ENCODE results near the gene CPT1B. TPM values are rescaled to one million over a fixed set of nuclear protein-coding genes. Genes with fewer than 3 reads are reported as not detected.
"Not testable (repeated sequence)": the region's sequence is repeated elsewhere in the genome, so short reads cannot be mapped to it uniquely, and the experiment has no call there.

Gene CPT1B
- total RNA-seq, 2 experiments from 2014 or later: 59.1 to 68.3 TPM

GRCh38 chr22:50535113-50535512 lies 43.1 kb downstream of the CPT1B start:
- H3K9me3 Mint-ChIP-seq: no peaks in the 10 kb centered on the region
- Histone ChIP-seq H3K4me1 (ENCODE audit: insufficient read depth, low read length) (peaks cover 64% of the 10 kb centered on the region), H3K27ac (ENCODE audit: low read depth in 1 of 2, low read length in 2 of 2) (no peak overlapping the region), H3K4me3 (ENCODE audit: low read length) (no peak overlapping the region), H3K36me3 (ENCODE audit: insufficient read depth, low read length) (no peaks in the 10 kb centered on the region), H3K27me3 (ENCODE audit: control insufficient read depth in 1 of 2, insufficient read depth in 2 of 2, low read length in 2 of 2) (no peaks in the 10 kb centered on the region), H3K9me3 (ENCODE audit: control insufficient read depth in 1 of 2, insufficient read depth in 1 of 2, low read length in 2 of 2) (no peaks in the 10 kb centered on the region)
- ChIA-PET POLR2A (interaction anchor here (0.7 to 10.0 kb wide), 3 partner anchors 8 to 13 kb away, joined by 4 to 258 read pairs (median 5); partner anchors contain the start of genes KLHDC7B, SCO2 and TYMP), CTCF (interaction anchor here (1.2 kb wide), 2 partner anchors 9 to 13 kb away, joined by 3 to 5 read pairs; partner anchors contain the start of gene SCO2)
- peaks cover 13% of the 10 kb centered on the region for H3K27me3 Mint-ChIP-seq
- no peak overlapping the region for H3K27ac Mint-ChIP-seq
- peaks cover 36% of the 10 kb centered on the region for H3K4me1 Mint-ChIP-seq (ENCODE audit: low read depth)
- no peak for TF ChIP-seq CTCF (IDR thresholded peaks at IDR 0.05)
- H3K36me3 Mint-ChIP-seq (ENCODE audit: low read depth): no peaks in the 10 kb centered on the region
- DNase-seq: peak in 1 of 14 experiments; percentile 6
- intact Hi-C loops (cut with DNase I, micrococcal nuclease): no loop called here
- no peak for ATAC-seq (ENCODE audit: poor library complexity)
- H3K4me3 Mint-ChIP-seq: no peak overlapping the region

- ATAC-seq (ENCODE audit: poor library complexity); H3K9me3 Mint-ChIP-seq; H3K9me3 ChIP-seq (ENCODE audit: control insufficient read depth in 1 of 2, insufficient read depth in 1 of 2, low read length in 2 of 2); H3K27ac ChIP-seq (ENCODE audit: low read depth in 1 of 2, low read length in 2 of 2); intact Hi-C loops (cut with DNase I, micrococcal nuclease); H3K27me3 ChIP-seq (ENCODE audit: control insufficient read depth in 1 of 2, insufficient read depth in 2 of 2, low read length in 2 of 2); H3K4me3 ChIP-seq (ENCODE audit: low read length); CTCF ChIA-PET; H3K36me3 ChIP-seq (ENCODE audit: insufficient read depth, low read length); H3K36me3 Mint-ChIP-seq (ENCODE audit: low read depth): not testable (repeated sequence)
- peak in 4 of 14 experiments; percentile 7 to 54 (median 46) for DNase-seq
- H3K4me1 ChIP-seq (ENCODE audit: insufficient read depth, low read length): peaks cover 64% of the 10 kb centered on the region
- Mint-ChIP-seq H3K4me1 (ENCODE audit: low read depth) (peaks cover 26% of the 10 kb centered on the region), H3K27ac (peak overlapping the region; percentile 88), H3K27me3 (peaks cover 13% of the 10 kb centered on the region), H3K4me3 (peak overlapping the region; percentile 67)
- POLR2A ChIA-PET: interaction anchor here (0.7 to 10.0 kb wide), 3 partner anchors 7 to 14 kb away, joined by 3 to 258 read pairs (median 5); partner anchors contain the start of genes KLHDC7B, SCO2 and TYMP
Measured at GRCh38 chr22:50533856-50534711, 44.1 kb downstream of the CPT1B start.

GRCh38 chr22:50532824-50533796 lies 45.1 kb downstream of the CPT1B start:
- DNase-seq: peak in 1 of 14 experiments; percentile 8
- POLR2A ChIA-PET: interaction anchor here (0.6 to 10.0 kb wide), 6 partner anchors 6 to 25 kb away, joined by 3 to 258 read pairs (median 6); partner anchors contain the start of genes LMF2, NCAPH2, SCO2 and TYMP
- Histone ChIP-seq H3K4me1 (ENCODE audit: insufficient read depth, low read length) (peaks cover 64% of the 10 kb centered on the region), H3K36me3 (ENCODE audit: insufficient read depth, low read length) (no peaks in the 10 kb centered on the region), H3K27ac (ENCODE audit: low read depth in 1 of 2, low read length in 2 of 2) (no peak overlapping the region), H3K27me3 (ENCODE audit: control insufficient read depth in 1 of 2, insufficient read depth in 2 of 2, low read length in 2 of 2) (no peaks in the 10 kb centered on the region), H3K4me3 (ENCODE audit: low read length) (no peak overlapping the region), H3K9me3 (ENCODE audit: control insufficient read depth in 1 of 2, insufficient read depth in 1 of 2, low read length in 2 of 2) (no peaks in the 10 kb centered on the region)
- H3K36me3 Mint-ChIP-seq (ENCODE audit: low read depth): no peaks in the 10 kb centered on the region
- peaks cover 30% of the 10 kb centered on the region for H3K4me1 Mint-ChIP-seq (ENCODE audit: low read depth)
- no peaks in the 10 kb centered on the region for H3K9me3 Mint-ChIP-seq
- peaks cover 13% of the 10 kb centered on the region for H3K27me3 Mint-ChIP-seq
- ATAC-seq (ENCODE audit: poor library complexity): no peak
- intact Hi-C loops (cut with DNase I, micrococcal nuclease): no loop called here
- peak overlapping the region; percentile 88 for H3K27ac Mint-ChIP-seq
- TF ChIP-seq CTCF (IDR thresholded peaks at IDR 0.05): no peak
- peak overlapping the region; percentile 86 for H3K4me3 Mint-ChIP-seq
- CTCF ChIA-PET: interaction anchor here (0.7 to 1.0 kb wide), 2 partner anchors 12 to 30 kb away, joined by 3 to 4 read pairs; partner anchors contain the start of gene SYCE3

All from CD4-positive, alpha-beta T cell (primary cell).